Inflammatory macrophage treated with lipopolysaccharide for 4 hours (primary cell): ENCODE results near the gene IQGAP1.

Source experiments
- DNase-seq: peaks from one replicate; pipeline ENCODE4 v3.0.0-alpha.2; 2020

The IQGAP1 gene

DNA sequence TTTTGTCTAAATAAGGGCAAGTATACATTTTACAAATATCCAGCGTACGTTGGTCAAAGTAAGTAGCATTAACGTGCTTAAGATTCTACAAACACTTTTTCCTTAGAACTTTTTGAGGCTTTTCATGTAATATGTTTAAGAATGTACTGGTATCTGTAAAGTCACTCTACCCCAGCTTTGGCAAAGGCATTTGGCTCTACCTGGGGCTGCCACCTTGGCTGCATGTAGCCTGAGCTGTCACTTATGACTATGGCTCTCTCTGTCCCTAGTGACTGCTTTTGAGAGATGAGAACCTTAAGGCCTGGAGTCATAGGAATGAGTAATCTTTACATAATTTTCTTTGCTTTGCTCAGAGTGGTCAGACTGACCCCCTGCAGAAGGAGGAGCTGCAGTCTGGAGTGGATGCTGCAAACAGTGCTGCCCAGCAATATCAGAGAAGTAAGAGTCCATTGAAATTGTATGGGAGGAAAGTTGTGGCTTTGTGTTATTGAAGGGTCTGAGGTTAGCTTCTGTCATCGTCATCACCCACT, 61.2 kb downstream of the IQGAP1 start:
- DNase-seq, result no peak

- DNase-seq, result no peak
Observed at GRCh38 chr15:90451053-90451850, 63.2 kb downstream of the IQGAP1 start.

DNA sequence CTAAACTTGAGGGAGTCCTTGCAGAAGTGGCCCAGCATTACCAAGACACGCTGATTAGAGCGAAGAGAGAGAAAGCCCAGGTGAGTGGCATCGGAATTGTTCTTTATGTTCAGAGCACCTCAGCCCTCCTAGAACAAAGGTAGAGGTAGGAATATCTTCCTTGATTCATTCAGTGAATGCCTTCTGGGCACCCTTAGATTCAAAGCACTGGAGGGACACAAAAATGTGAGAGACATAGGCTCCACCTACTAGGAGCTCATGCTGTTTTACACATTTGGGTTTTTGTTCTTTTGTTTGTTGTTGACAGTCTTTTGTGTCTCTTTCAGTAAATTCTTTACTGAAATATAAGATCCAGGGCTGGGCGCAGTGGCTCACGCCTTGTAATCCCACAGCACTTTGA, 68.2 kb downstream of the IQGAP1 start:
- DNase-seq, result no peak

- DNase-seq, result no peak
Observed at GRCh38 chr15:90458061-90458460, 70.0 kb downstream of the IQGAP1 start.

DNA sequence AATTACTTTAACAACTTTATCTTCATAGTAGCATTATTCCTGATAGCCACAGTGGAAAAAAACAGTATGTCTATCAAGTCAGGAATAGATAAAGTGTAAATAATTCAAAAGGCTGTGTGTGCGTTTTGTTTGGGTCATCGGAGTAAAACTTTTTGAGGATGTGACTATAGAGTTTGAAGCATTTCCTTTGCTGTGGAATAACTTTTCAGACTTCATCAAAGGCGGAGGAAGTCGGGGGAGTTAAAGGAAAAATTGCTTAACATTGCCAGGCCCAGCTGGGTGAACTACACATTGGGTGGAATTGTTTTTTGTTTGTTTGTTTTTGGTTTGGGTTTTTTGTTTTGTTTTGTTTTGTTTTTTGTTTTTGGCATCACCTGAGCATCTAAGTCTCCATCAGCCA, 71.3 kb downstream of the IQGAP1 start:
- DNase-seq, result peak; percentile 34

GRCh38 chr15:90460142-90460824, 72.2 kb downstream of the IQGAP1 start:
- no peak for DNase-seq

GRCh38 chr15:90463381-90463780, 75.3 kb downstream of the IQGAP1 start:
- DNase-seq, result peak; percentile 87

GRCh38 chr15:90465140-90465929, 77.3 kb downstream of the IQGAP1 start:
- no peak for DNase-seq

DNA sequence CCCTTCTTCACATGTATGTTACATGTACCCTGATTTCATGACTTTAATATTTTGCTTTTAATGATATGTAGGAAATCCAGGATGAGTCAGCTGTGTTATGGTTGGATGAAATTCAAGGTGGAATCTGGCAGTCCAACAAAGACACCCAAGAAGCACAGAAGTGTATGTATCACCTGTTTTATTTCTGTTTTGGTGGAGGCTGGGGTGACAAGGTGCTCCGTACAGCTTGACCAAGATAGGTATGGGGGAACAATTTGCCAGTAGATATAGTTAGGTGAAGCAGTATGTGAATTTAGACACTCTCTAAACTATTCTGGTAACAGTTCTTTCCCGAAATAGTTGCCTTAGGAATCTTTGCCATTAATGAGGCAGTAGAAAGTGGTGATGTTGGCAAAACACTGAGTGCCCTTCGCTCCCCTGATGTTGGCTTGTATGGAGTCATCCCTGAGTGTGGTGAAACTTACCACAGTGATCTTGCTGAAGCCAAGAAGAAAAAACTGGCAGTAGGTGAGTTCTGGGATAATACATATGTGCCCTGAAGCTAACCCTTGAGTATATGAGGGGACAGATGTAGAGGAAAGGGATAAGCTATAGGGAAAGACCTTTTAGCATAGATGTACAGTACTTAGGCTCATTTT, 78.0 kb downstream of the IQGAP1 start:
- no peak for DNase-seq

DNA sequence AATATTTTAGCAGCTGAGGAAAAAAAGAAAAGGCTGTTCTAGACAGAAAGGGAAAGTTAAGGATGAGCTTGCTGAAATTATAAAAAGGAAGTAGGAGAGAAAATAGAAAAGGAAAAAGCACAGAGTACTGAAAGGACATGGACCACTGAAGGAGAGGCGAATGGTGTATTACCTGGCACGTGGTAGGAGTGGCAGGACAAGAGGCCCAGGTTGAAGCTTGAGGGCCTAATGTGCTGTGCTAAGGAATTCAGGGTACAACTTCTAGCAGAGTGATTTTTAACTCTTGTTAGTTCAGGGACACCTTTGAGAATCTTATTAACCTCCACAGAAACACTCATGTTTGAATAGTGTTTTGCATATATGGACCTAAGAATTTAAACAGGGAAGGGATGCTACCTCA, 81.7 kb downstream of the IQGAP1 start:
- DNase-seq, result no peak

- DNase-seq, result no peak
Observed at GRCh38 chr15:90470453-90470852, 82.4 kb downstream of the IQGAP1 start.

DNA sequence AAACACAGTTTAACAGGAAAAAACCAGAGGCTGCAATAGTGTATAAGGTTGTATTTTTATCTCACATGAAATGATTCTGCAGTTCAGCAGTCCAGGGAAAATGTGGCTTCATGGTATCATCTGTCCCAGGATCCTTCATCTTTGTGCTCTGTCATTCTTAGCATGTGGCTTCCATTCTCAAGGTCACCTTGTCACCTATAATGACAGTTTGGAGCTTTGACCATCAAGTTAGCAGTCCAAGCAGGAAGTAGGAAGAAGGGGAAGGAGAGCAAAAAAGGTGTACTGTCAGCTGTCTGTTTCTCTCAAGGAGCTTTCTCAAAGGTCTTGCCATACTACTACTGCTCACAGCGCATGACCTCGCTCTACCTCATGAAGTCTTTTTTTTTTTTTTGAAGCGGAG, 83.1 kb downstream of the IQGAP1 start:
- DNase-seq, result no peak

DNA sequence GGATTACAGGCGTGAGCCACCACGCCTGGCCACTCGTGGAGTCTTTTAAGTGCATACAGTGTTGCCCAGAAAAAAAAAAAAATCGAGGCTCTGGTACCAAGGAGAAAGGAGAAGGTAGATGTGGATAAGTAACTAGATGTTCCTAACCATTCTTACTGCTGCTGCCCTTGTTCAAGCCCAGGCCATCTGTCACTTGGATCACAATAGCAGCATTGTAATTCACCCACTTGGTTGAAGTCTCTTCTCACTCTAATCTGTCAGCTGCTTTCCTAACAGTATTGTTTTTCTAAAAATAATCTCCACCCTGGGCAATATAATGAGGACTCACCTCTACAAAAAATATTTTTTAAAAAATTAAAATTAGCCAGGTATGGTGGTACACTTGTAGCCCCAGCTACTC, 83.7 kb downstream of the IQGAP1 start:
- no peak for DNase-seq

DNA sequence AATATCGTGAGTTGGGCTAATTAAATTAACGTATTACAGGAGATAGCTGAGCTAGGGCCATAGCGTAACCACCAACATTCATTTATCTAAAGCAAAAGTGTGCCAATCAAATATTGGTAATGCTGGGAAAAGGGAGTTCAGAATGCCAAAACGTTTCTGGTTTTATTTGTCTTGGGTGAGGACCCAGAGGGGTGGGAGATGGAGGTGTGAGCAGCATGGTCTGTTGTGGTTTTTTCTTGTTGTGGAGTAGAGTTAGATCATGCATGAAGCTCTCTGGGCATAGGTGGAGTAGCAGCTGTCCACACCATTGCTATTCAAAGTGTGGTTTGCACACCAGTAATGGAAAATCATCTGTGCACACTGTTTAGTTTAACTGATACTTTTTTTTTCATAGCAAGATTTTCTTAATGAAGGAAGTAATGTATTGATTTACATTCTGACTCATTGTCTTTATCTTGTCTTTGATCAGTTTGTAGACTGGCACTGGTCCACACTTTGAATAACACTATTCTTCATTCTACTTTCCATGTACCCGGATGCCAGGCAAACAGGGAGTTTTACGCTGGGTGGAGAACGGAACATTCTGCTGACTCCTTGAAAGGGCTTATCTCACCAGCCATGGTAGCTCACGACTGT, 90.9 kb downstream of the IQGAP1 start:
- DNase-seq, result no peak

DNA sequence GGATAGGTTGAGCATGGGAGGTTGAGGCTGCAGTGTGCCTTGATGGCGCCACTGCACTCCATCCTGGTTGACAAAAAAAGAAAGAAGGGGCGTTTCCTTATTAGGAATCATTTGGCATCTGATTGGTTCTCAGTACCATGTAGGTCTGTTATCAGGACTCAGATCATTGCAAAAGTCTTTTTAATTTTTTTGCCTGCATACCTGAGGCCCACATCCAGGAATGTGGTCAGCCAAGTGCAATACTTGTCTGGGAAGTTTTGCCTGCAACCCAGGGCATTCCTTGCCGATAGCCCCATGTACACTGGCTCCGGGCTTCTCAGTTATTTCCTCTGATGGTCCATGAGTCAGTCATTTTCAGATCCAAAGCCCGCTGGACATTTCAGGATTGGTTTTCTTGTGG, 91.6 kb downstream of the IQGAP1 start:
- DNase-seq, result no peak

DNA sequence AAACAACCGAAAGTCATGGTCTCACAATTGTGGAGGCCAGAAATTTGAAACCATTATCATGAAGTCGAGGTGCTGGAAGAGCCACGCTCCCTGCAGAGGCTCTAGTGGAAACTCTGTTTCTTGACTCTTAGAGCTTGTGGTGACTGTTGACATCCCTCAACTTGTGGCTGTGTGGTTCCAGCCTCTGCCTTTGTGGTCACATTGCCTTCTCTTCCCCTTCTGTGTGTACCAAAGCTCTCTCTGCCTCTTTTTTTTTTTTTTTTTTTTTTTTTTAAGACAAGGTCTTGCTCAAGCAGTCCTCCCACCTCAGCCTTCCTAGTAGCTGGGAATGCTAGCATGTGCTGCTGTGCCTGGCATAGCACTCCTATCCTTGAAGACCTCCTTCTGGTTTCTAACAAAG, 93.0 kb downstream of the IQGAP1 start:
- DNase-seq, result peak; percentile 59

DNA sequence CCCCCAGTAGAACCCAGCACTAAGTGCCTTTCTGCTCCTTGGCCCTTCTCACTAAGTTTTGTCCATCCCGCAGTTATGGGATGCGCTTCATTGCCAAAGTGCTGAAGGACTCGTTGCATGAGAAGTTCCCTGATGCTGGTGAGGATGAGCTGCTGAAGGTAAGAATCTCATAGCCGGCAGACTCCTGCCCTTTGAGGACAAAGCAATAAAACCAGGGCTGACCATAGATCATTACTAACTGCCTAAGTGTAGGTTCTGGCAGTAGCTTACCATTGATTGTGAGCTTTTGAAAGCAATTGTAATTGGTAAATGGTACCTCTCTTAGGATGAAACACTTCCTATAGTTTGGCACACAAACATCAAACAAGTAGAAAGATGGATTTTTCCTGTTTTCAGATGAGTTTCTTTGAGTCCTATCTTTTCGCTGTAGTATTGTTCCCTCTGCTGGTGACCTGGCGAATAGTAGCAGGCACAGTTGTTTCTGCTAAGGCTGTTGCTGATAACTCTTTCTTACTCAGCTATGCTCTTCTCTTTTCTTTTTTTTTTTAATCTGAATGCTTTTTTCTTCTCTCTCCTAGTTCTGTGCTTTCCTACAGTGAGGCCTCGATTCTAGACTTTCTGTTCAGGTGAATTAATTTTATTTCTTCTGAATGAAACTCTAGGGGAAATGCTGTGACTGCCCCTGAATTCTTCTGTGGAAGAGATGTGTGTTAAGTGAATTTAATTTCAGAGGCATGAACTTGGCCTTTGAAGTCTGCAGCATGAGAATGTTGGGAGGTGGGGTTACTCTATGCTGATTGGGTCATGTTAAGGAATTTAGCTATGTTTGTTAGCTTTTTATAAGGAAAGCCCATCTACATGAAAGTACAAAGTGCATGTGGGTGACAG, 94.3 kb downstream of the IQGAP1 start:
- peak; percentile 22 for DNase-seq

DNA sequence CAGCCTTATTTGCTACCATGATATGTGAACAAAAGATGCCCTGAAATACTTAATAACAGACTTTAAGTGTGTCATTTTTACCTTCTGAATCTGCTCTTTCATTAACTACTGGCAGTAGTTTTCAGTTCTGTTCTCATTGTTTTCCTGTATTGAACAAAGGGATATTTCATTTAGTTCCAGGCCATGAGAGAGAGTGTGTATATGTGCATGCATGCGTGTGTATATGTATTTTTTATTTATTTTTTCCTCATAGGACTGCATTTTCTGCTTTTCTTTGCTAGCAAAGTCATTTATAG, 94.9 kb downstream of the IQGAP1 start:
- DNase-seq, result no peak

- no peak for DNase-seq
Observed at GRCh38 chr15:90483637-90484036, 95.6 kb downstream of the IQGAP1 start.

- DNase-seq, result no peak
Observed at GRCh38 chr15:90487186-90487585, 99.1 kb downstream of the IQGAP1 start.

GRCh38 chr15:90489514-90489913, 101.5 kb downstream of the IQGAP1 start:
- no peak for DNase-seq

GRCh38 chr15:90489944-90490343, 101.9 kb downstream of the IQGAP1 start:
- no peak for DNase-seq
